ENCODE measurements around the gene PPP1R15B.
A peak's percentile ranks its signal among the peaks of the same experiment; 100 is the strongest.

DNA sequence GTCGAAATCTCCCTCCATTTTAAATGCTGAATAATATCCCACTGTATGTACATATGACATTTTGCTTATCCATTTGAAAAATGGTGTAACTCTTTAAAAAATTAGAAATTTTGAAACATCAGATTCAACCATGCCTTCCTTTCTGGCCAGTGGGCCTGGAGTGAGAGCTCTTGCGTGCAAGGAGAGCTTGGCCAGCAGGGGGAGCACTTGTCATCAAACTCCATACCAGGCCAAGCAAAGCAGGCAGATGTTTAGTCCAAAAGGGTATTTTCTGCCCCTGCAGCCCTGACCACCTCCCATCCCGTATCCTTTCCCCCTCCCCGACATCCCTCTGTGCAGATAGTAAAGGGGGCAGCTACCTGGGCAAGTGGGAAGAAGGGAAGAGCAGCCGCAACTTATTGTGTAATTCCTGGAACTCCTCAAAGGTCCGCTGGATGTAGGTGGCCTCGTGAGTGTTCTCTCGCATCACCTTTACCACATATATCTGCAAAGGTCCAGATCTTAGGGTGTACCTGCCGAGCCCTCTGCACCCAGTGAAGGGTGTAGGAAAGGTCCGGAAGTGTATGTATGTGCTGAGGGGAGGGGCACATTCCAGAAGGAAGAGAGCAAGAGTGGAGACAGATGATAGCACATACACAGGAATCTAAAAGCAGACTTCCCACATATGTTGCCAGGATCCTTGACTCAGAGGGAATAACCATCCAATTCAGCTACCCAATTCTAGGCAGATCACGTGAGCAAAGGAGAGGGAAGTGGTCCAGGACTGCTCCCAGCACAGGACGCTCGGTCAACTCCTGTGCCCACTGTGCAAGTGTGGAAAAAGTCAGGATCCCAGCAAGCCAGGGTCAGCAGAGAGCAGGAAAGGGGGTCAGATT, 19.9 kb upstream of the PPP1R15B start:
- TF ChIP-seq CTCF (optimal IDR thresholded peaks at IDR 0.05 in 1 of 3, IDR thresholded peaks at IDR 0.05 in 1 of 3, conservative IDR thresholded peaks at IDR 0.05 in 1 of 3; ENCODE audit: extremely low read depth in 1 of 3, insufficient read depth in 2 of 3, low read length in 3 of 3) (peak; percentile 87 to 94 (median 91)), EZH2 (IDR thresholded peaks at IDR 0.05; ENCODE audit: low read length) (no peak)
